Trophoblast cell (in vitro differentiated cells and primary cell): ENCODE results near the gene ZNF274.

Experiments
- DNase-seq, 2 donors: peaks; one replicate each; pipeline ENCODE4 v3.0.0-alpha.2; 2016
- H2AFZ ChIP-seq: 2 replicates; pipeline ENCODE4 v1.6.1; 2013; ENCODE audit warnings: low read length, moderate library complexity, mild to moderate bottlenecking; ENCODE audit not compliant: insufficient read depth, poor library complexity
- H2AK5ac ChIP-seq: 2 replicates; pipeline ENCODE4 v1.6.1; 2013; ENCODE audit warnings: mild to moderate bottlenecking, low read length
- H2BK120ac ChIP-seq: 2 replicates; pipeline ENCODE4 v1.6.1; 2013; ENCODE audit warnings: low read length, mild to moderate bottlenecking, moderate library complexity; ENCODE audit not compliant: insufficient read depth, poor library complexity
- H2BK12ac ChIP-seq: 2 replicates; pipeline ENCODE4 v1.6.1; 2013; ENCODE audit warnings: mild to moderate bottlenecking, low read length, moderate library complexity
- H2BK5ac ChIP-seq: 2 replicates; pipeline ENCODE4 v1.6.1; 2013; ENCODE audit warnings: low read length, low read depth, moderate library complexity, mild to moderate bottlenecking; ENCODE audit not compliant: poor library complexity
- H3K14ac ChIP-seq: 2 replicates; pipeline ENCODE4 v1.6.1; 2013; ENCODE audit warnings: mild to moderate bottlenecking, low read length
- H3K18ac ChIP-seq: 2 replicates; pipeline ENCODE4 v1.6.1; 2013; ENCODE audit warnings: mild to moderate bottlenecking, low read length
- H3K23ac ChIP-seq: 2 replicates; pipeline ENCODE4 v1.6.1; 2013; ENCODE audit warnings: low read length
- H3K27ac ChIP-seq: 2 replicates; pipeline ENCODE4 v1.5.1; 2013; ENCODE audit warnings: low read depth, mild to moderate bottlenecking, inconsistent platforms, low read length, moderate library complexity
- H3K27me3 ChIP-seq: 2 replicates; pipeline ENCODE4 v1.6.1; 2013; ENCODE audit warnings: inconsistent platforms, mild to moderate bottlenecking, low read length, moderate library complexity; ENCODE audit not compliant: insufficient read depth
- H3K36me3 ChIP-seq, 2 experiments: 1 replicate in 1 of 2; 2 replicates in 1 of 2; pipeline ENCODE4 v1.6.1; 2013; ENCODE audit warnings: low read length in 2 of 2, mild to moderate bottlenecking in 2 of 2, moderate library complexity in 1 of 2; ENCODE audit not compliant: insufficient read depth in 2 of 2, control insufficient read depth in 1 of 2
- H3K4ac ChIP-seq: 2 replicates; pipeline ENCODE4 v1.6.1; 2013; ENCODE audit warnings: low read depth, mild to moderate bottlenecking, low read length, moderate library complexity
- H3K4me1 ChIP-seq, 2 experiments: 1 replicate in 1 of 2; 2 replicates in 1 of 2; pipeline ENCODE4 v1.6.1; 2013; ENCODE audit warnings: low read length in 2 of 2, mild to moderate bottlenecking in 2 of 2, moderate library complexity in 1 of 2; ENCODE audit not compliant: insufficient read depth in 2 of 2, control insufficient read depth in 1 of 2
- H3K4me2 ChIP-seq: 2 replicates; pipeline ENCODE4 v1.6.1; 2013; ENCODE audit warnings: inconsistent platforms, mild to moderate bottlenecking, low read length, moderate library complexity
- H3K4me3 ChIP-seq: 2 replicates; pipeline ENCODE4 v1.5.1; 2013; ENCODE audit warnings: mild to moderate bottlenecking, low read depth, low read length, inconsistent platforms
- H3K79me1 ChIP-seq: one replicate; pipeline ENCODE4 v1.6.1; 2013; ENCODE audit warnings: low read length
- H3K79me2 ChIP-seq: 2 replicates; pipeline ENCODE4 v1.6.1; 2013; ENCODE audit warnings: low read length, mild to moderate bottlenecking; ENCODE audit not compliant: control insufficient read depth, insufficient read depth, poor library complexity
- H3K9ac ChIP-seq: 2 replicates; pipeline ENCODE4 v1.6.1; 2013; ENCODE audit warnings: mild to moderate bottlenecking, low read length
- H3K9me3 ChIP-seq: 2 replicates; pipeline ENCODE4 v1.6.1; 2013; ENCODE audit warnings: low read depth, mild to moderate bottlenecking, control low read depth, inconsistent platforms, low read length; ENCODE audit not compliant: insufficient read depth
- H4K12ac ChIP-seq: 2 replicates; pipeline ENCODE4 v1.6.1; 2013; ENCODE audit warnings: low read depth, mild to moderate bottlenecking, low read length, moderate library complexity
- H4K8ac ChIP-seq: 2 replicates; pipeline ENCODE4 v1.6.1; 2013; ENCODE audit warnings: low read depth, mild to moderate bottlenecking, low read length, moderate library complexity
- H4K91ac ChIP-seq: one replicate; pipeline ENCODE4 v1.6.1; 2013; ENCODE audit warnings: low read depth, mild to moderate bottlenecking, low read length, moderate library complexity
- WGBS: extraction: QIAGEN DNeasy Blood & Tissue Kit; methylation state at CpG from one replicate; pipeline ENCODE4 v1.1.7; 2013; ENCODE audit warnings: missing lambda C conversion rate; ENCODE audit not compliant: insufficient read length, insufficient coverage; ENCODE audit errors: extremely low coverage; 5-methylcytosine and 5-hydroxymethylcytosine counted together

Gene ZNF274

DNA sequence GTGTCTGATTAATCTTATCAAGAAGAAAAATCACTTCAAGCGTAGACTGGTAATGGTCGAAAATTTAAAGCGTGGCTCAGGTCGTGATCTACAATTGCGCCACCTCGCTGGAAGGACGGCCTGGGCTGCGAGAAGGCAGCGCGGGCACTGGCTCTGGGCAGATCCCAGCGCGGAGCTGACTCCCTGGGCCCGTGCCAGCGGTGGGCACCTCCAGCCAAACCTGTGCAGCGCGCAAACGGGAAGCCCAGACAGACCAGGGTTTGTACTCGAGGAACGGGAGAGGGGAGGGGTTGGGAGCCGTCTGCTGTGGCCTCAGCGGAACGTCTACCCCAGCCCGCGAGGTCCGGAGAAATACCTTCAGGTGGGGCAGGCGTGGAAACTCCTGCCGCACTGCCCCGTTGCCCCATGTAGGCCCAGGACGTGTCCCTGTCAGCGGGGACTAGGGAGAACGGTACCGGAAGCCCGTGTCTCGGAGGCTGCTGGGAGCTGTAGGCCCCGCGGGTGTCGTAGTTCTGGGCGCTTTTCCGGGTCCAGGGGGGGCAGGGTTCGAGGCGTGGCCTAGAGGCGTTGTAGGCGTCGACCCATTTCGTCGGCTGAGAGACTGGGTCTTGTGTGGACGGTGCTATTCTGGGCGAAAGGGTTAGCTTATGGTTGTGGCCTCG, 21.1 kb downstream of the ZNF274 start:
- H4K8ac ChIP-seq, result peak overlapping the region; percentile 34
- H3K27ac ChIP-seq, result peak overlapping the region; percentile 1
- H3K4me1 ChIP-seq, result no peaks in the 10 kb centered on the region
- peak overlapping the region; percentile 48 for H3K4me2 ChIP-seq
- H3K18ac ChIP-seq, result peak overlapping the region; percentile 71
- peaks cover 53 to 68% of the 10 kb centered on the region in 2 experiments for H3K36me3 ChIP-seq
- no peak overlapping the region for H2BK5ac ChIP-seq
- peak overlapping the region; percentile 23 for H2AFZ ChIP-seq
- H3K23ac ChIP-seq, result no peak overlapping the region
- no peak overlapping the region for H4K12ac ChIP-seq
- peak overlapping the region; percentile 6 for H3K4me3 ChIP-seq
- no peak overlapping the region for H4K91ac ChIP-seq
- H3K79me2 ChIP-seq, result no peaks in the 10 kb centered on the region
- no peak overlapping the region for H2AK5ac ChIP-seq
- no peaks in the 10 kb centered on the region for H3K27me3 ChIP-seq
- WGBS, result no CpG with 5 or more reads among the region's 49 CpGs
- peak; percentile 4 to 40 for DNase-seq
- no peak overlapping the region for H2BK120ac ChIP-seq
- H3K9me3 ChIP-seq, result peaks cover 61% of the 10 kb centered on the region
- H3K79me1 ChIP-seq, result peaks cover 4% of the 10 kb centered on the region
- no peak overlapping the region for H3K14ac ChIP-seq
- no peak overlapping the region for H3K4ac ChIP-seq
- no peak overlapping the region for H3K9ac ChIP-seq
- H2BK12ac ChIP-seq, result no peak overlapping the region

DNA sequence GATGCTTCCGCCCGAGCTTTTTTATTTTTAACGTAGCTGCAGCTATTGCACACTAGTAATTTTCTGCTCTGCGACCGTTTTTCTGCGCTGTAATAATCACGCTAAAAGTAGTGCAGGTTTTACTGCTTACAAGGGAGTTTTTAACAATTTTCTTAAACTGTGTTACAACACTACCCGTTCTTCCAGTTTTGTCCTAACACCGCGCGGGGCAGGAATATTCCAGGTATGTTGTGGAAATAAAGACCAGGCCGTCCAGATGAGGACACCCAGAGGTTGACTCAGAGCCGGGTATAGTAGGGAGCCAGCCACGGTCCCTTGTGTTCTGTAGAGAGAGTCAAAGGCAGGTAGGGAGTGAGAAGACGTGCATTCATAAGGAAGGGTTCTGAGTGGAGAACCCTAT, 21.7 kb downstream of the ZNF274 start:
- no peak overlapping the region for H4K91ac ChIP-seq
- H3K4me2 ChIP-seq, result peak overlapping the region; percentile 29
- no peak overlapping the region for H3K18ac ChIP-seq
- peaks cover 62% of the 10 kb centered on the region for H3K9me3 ChIP-seq
- H3K23ac ChIP-seq, result no peak overlapping the region
- H3K79me1 ChIP-seq, result peaks cover 4% of the 10 kb centered on the region
- H2BK12ac ChIP-seq, result no peak overlapping the region
- no peak overlapping the region for H2AK5ac ChIP-seq
- H3K9ac ChIP-seq, result no peak overlapping the region
- no peak overlapping the region for H3K4ac ChIP-seq
- no peak overlapping the region for H2BK120ac ChIP-seq
- no peaks in the 10 kb centered on the region for H3K79me2 ChIP-seq
- H3K27me3 ChIP-seq, result no peaks in the 10 kb centered on the region
- no CpG with 5 or more reads among the region's 15 CpGs for WGBS
- H3K4me3 ChIP-seq, result no peak overlapping the region
- no peak overlapping the region for H4K8ac ChIP-seq
- no peak overlapping the region for H2BK5ac ChIP-seq
- DNase-seq, result peak; percentile 60 to 90
- H3K27ac ChIP-seq, result peak overlapping the region; percentile 1
- H3K14ac ChIP-seq, result no peak overlapping the region
- no peaks in the 10 kb centered on the region for H3K4me1 ChIP-seq
- H2AFZ ChIP-seq, result no peak overlapping the region
- no peak overlapping the region for H4K12ac ChIP-seq
- peaks cover 56 to 68% of the 10 kb centered on the region in 2 experiments for H3K36me3 ChIP-seq

GRCh38 chr19:58209577-58209976, 26.7 kb downstream of the ZNF274 start:
- Histone ChIP-seq H3K4ac (no peak overlapping the region), H3K9me3 (peaks cover 60% of the 10 kb centered on the region), H3K27ac (no peak overlapping the region), H3K14ac (no peak overlapping the region), H3K18ac (no peak overlapping the region), H3K4me2 (no peak overlapping the region), H3K79me2 (no peaks in the 10 kb centered on the region), H2AFZ (no peak overlapping the region), H3K79me1 (no peaks in the 10 kb centered on the region), H3K4me1 (no peaks in the 10 kb centered on the region), H2BK120ac (no peak overlapping the region), H2BK12ac (no peak overlapping the region), H2AK5ac (no peak overlapping the region), H3K36me3 (peaks cover 54 to 79% of the 10 kb centered on the region in 2 experiments), H4K12ac (no peak overlapping the region), H4K8ac (no peak overlapping the region), H3K9ac (no peak overlapping the region), H4K91ac (no peak overlapping the region), H3K4me3 (no peak overlapping the region), H2BK5ac (no peak overlapping the region), H3K23ac (no peak overlapping the region), H3K27me3 (no peaks in the 10 kb centered on the region)
- WGBS, result no CpG with 5 or more reads among the region's 8 CpGs
- DNase-seq, result no peak

GRCh38 chr19:58212336-58213074, 29.6 kb downstream of the ZNF274 start:
- no peak overlapping the region for H2BK5ac ChIP-seq
- H3K4me2 ChIP-seq, result no peak overlapping the region
- DNase-seq, result peak in 1 of 2 donors; percentile 5
- no peak overlapping the region for H3K4me3 ChIP-seq
- H3K23ac ChIP-seq, result no peak overlapping the region
- H3K36me3 ChIP-seq, result peaks cover 45 to 63% of the 10 kb centered on the region in 2 experiments
- no peak overlapping the region for H2BK12ac ChIP-seq
- H3K27ac ChIP-seq, result no peak overlapping the region
- no peak overlapping the region for H3K14ac ChIP-seq
- H3K4me1 ChIP-seq, result no peaks in the 10 kb centered on the region
- H2AFZ ChIP-seq, result no peak overlapping the region
- no peaks in the 10 kb centered on the region for H3K79me1 ChIP-seq
- no peak overlapping the region for H4K91ac ChIP-seq
- no peak overlapping the region for H4K12ac ChIP-seq
- peaks cover 62% of the 10 kb centered on the region for H3K9me3 ChIP-seq
- H3K79me2 ChIP-seq, result no peaks in the 10 kb centered on the region
- H2BK120ac ChIP-seq, result no peak overlapping the region
- H3K18ac ChIP-seq, result no peak overlapping the region
- no peak overlapping the region for H4K8ac ChIP-seq
- no peak overlapping the region for H3K9ac ChIP-seq
- WGBS, result no CpG with 5 or more reads among the region's 17 CpGs
- H2AK5ac ChIP-seq, result no peak overlapping the region
- H3K27me3 ChIP-seq, result no peaks in the 10 kb centered on the region
- no peak overlapping the region for H3K4ac ChIP-seq
